Measurements from ENCODE around the gene CHIA. TPM values are rescaled to one million over a fixed set of nuclear protein-coding genes. Genes with fewer than 3 reads are reported as not detected.

Gene CHIA
- total RNA-seq, 2 experiments from 2014 or later = not detected

DNA sequence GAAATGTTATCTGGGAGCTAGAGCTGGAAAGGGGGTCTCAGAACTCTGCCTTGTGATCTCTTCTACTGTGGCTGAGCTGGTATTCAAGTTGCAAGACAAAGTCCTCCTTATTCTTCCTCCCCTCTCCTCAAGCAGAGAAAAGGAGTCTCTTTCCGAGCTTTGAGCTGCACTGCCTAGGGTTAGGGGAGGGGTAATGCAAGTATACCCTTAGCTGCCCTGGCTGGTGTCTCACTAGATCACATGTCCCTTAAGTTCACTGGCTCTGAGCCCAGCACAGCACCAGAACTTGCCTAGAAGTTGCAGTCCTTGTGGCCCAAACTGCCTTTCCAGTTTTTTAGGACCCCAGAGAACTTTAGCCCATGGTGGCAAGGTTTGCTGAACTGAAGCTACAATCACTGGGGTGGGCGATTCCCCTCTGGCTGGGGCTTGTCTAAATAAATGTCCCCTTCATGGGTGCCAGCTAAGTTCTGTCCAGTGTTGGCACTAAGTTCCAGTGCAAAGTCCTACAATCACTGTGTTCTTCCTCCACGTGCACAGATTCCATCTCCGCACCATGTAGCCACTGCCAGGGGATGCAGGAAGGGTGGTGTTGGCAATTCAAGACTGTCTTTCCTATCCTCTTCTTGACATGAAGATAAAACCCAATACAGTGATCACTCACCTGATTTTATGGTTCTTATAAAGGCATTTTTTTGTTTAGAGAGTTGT, 22.7 kb upstream of the CHIA start:
- no peak for DNase-seq (ENCODE audit: low spot score)
- H3K9me3 ChIP-seq (ENCODE audit: low read length) = no peaks in the 10 kb centered on the region
- intact Hi-C loops (cut with micrococcal nuclease; ENCODE audit: unreplicated experiment) = no loop called here
- no peaks in the 10 kb centered on the region for H3K36me3 ChIP-seq (ENCODE audit: insufficient read depth, low read length)
- no TSS peak for BruUV-seq (replicated peaks)
- POLR2A ChIA-PET = interaction anchor here (0.7 to 0.8 kb wide), 2 partner anchors 80 to 1086 kb away, joined by 3 to 4 read pairs; no protein-coding TSS in a partner anchor
- H3K27ac ChIP-seq (ENCODE audit: low read depth, low read length, poor library complexity, severe bottlenecking) = no peak overlapping the region
- TF ChIP-seq, protein P1, sequence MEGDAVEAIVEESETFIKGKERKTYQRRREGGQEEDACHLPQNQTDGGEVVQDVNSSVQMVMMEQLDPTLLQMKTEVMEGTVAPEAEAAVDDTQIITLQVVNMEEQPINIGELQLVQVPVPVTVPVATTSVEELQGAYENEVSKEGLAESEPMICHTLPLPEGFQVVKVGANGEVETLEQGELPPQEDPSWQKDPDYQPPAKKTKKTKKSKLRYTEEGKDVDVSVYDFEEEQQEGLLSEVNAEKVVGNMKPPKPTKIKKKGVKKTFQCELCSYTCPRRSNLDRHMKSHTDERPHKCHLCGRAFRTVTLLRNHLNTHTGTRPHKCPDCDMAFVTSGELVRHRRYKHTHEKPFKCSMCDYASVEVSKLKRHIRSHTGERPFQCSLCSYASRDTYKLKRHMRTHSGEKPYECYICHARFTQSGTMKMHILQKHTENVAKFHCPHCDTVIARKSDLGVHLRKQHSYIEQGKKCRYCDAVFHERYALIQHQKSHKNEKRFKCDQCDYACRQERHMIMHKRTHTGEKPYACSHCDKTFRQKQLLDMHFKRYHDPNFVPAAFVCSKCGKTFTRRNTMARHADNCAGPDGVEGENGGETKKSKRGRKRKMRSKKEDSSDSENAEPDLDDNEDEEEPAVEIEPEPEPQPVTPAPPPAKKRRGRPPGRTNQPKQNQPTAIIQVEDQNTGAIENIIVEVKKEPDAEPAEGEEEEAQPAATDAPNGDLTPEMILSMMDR (conservative IDR thresholded peaks at IDR 0.05; ENCODE audit: low read length) = no peak
- TF ChIP-seq EZH2phosphoT487 (IDR thresholded peaks at IDR 0.05; ENCODE audit: borderline replicate concordance, low read depth, low read length) = no peak
- H4K20me1 ChIP-seq (ENCODE audit: insufficient read depth, low read length) = no peaks in the 10 kb centered on the region
- H3K4me1 ChIP-seq (ENCODE audit: insufficient read depth, low read length, poor library complexity, severe bottlenecking) = no peaks in the 10 kb centered on the region
- CTCF ChIA-PET (ENCODE audit: unreplicated experiment) = no interaction called here
- H3K9me2 ChIP-seq (ENCODE audit: insufficient read depth, low read length) = no peaks in the 10 kb centered on the region
- no peaks in the 10 kb centered on the region for H3K79me2 ChIP-seq (ENCODE audit: insufficient read depth, low read depth, low read length)
- no peak overlapping the region for H3K4me2 ChIP-seq (ENCODE audit: low read length)
- H2AFZ ChIP-seq (ENCODE audit: low read length) = no peak overlapping the region
- H3K4me3 ChIP-seq (ENCODE audit: low read depth, low read length, poor library complexity, severe bottlenecking) = no peak overlapping the region

DNA sequence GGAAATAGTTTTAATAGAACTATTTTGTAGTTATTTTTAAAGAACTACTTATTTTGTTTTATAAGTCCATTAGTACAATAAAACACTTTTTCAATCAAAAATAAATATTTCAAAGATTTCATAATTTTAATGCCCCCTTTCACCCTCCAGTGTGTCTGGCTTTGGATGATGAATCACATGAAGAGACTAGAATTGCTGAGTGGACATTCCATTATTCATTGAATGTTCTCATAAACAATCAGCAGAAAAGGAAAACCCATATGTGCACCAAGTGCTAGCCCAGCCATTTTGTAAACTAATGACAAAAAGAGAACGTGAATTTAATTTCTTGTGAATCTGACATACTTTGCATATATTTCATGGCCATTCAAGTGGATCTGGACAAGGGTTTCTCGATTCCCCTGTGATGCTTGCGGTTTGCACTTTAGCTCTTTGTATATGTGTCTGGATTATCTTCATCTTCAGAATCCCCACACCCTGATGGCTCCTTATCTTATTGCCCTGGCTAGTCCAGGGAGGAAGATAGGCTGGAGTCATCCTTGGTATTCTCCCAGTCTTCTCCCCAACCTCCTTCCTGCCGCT, 20.7 kb upstream of the CHIA start:
- intact Hi-C loops (cut with micrococcal nuclease; ENCODE audit: unreplicated experiment) = no loop called here
- no peaks in the 10 kb centered on the region for H3K79me2 ChIP-seq (ENCODE audit: insufficient read depth, low read depth, low read length)
- H3K27ac ChIP-seq (ENCODE audit: low read depth, low read length, poor library complexity, severe bottlenecking) = no peak overlapping the region
- H3K4me1 ChIP-seq (ENCODE audit: insufficient read depth, low read length, poor library complexity, severe bottlenecking) = no peaks in the 10 kb centered on the region
- TF ChIP-seq, protein P1 (conservative IDR thresholded peaks at IDR 0.05; ENCODE audit: low read length) = no peak
- no peak for TF ChIP-seq EZH2phosphoT487 (IDR thresholded peaks at IDR 0.05; ENCODE audit: borderline replicate concordance, low read depth, low read length)
- no TSS peak for BruUV-seq (replicated peaks)
- H2AFZ ChIP-seq (ENCODE audit: low read length) = no peak overlapping the region
- H3K4me2 ChIP-seq (ENCODE audit: low read length) = no peak overlapping the region
- CTCF ChIA-PET (ENCODE audit: unreplicated experiment) = no interaction called here
- no peak for DNase-seq (ENCODE audit: low spot score)
- H3K9me2 ChIP-seq (ENCODE audit: insufficient read depth, low read length) = no peaks in the 10 kb centered on the region
- no peaks in the 10 kb centered on the region for H3K9me3 ChIP-seq (ENCODE audit: low read length)
- H3K4me3 ChIP-seq (ENCODE audit: low read depth, low read length, poor library complexity, severe bottlenecking) = no peak overlapping the region
- H3K36me3 ChIP-seq (ENCODE audit: insufficient read depth, low read length) = no peaks in the 10 kb centered on the region
- H4K20me1 ChIP-seq (ENCODE audit: insufficient read depth, low read length) = no peaks in the 10 kb centered on the region
- POLR2A ChIA-PET = no interaction called here
